Measurements from ENCODE around the gene CLK2.
"Not testable (repeated sequence)": the region's sequence is repeated elsewhere in the genome, so short reads cannot be mapped to it uniquely, and the experiment has no call there.

DNA sequence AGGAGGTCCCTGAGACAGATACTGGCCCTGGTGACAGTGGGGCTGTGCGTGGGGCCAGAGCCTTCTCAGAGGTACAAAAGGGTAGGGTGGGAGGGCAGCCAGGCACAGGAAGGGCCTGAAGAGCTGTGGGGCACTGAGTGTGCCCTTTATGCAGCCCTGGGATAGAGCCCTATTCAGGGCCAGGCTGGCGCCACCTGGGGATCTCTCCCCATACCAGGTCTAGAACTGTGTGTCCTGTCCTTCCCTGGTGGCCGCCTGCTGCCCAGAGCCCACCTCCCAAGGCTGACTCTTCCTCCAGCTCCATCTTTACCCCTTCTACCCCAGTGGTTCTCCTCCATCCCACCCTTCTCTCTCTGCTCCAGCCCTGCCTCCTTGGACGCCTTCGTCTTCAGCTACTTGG lies 39.8 kb downstream of the CLK2 start:
- TF ChIP-seq CTCF (IDR thresholded peaks at IDR 0.05; ENCODE audit: insufficient read depth, low read length); SPI1 (IDR thresholded peaks at IDR 0.05; ENCODE audit: borderline replicate concordance, low read depth): not testable (repeated sequence)

Data from HL-60 (cell line).